OCI-LY1 (cell line): ENCODE results near the gene ABHD16A.
A peak's percentile ranks its signal among the peaks of the same experiment; 100 is the strongest.

Experiments
- H2AFZ ChIP-seq: fragments of 200-600 bp; sonication (generic), shearing (Covaris generic); 2 replicates; pipeline ENCODE4 v1.6.0; 2014; ENCODE audit warnings: antibody characterized with exemption, mild to moderate bottlenecking, low read length
- H3F3A ChIP-seq: fragments of 200-600 bp; sonication (generic), shearing (Covaris generic); 2 replicates; pipeline ENCODE4 v1.6.0; 2014; ENCODE audit warnings: mild to moderate bottlenecking, antibody characterized with exemption, low read length, moderate library complexity; ENCODE audit not compliant: insufficient read depth
- H3K27ac ChIP-seq: fragments of 200-600 bp; sonication (generic); 2 replicates; pipeline ENCODE4 v1.5.1; 2014; ENCODE audit warnings: low read length, mixed run types, mild to moderate bottlenecking, low read depth; ENCODE audit not compliant: poor library complexity, severe bottlenecking
- H3K27me3 ChIP-seq: fragments of 200-600 bp; sonication (generic); 2 replicates; pipeline ENCODE4 v1.6.0; 2014; ENCODE audit warnings: antibody characterized with exemption, mild to moderate bottlenecking, low read length, moderate library complexity; ENCODE audit not compliant: insufficient read depth
- H3K36me3 ChIP-seq: fragments of 200-600 bp; sonication (generic); 2 replicates; pipeline ENCODE4 v1.6.1; 2014; ENCODE audit warnings: mild to moderate bottlenecking, antibody characterized with exemption, low read length, moderate library complexity, mixed read lengths; ENCODE audit not compliant: insufficient read depth
- H3K4me1 ChIP-seq: fragments of 200-600 bp; sonication (generic); 2 replicates; pipeline ENCODE4 v1.5.1; 2014; ENCODE audit warnings: mild to moderate bottlenecking, low read length, moderate library complexity; ENCODE audit not compliant: insufficient read depth, severe bottlenecking
- H3K4me2 ChIP-seq: fragments of 200-600 bp; sonication (generic), shearing (Covaris generic); 2 replicates; pipeline ENCODE4 v1.6.1; 2014; ENCODE audit warnings: low read length
- H3K4me3 ChIP-seq: fragments of 200-600 bp; sonication (generic); 2 replicates; pipeline ENCODE4 v1.5.1; 2014; ENCODE audit warnings: low read length, low read depth, mild to moderate bottlenecking, mixed read lengths; ENCODE audit not compliant: poor library complexity, severe bottlenecking
- H3K79me2 ChIP-seq: fragments of 200-600 bp; shearing (Covaris generic); 2 replicates; pipeline ENCODE4 v1.6.1; 2016; ENCODE audit warnings: mixed run types, low read length, mixed read lengths; ENCODE audit not compliant: insufficient read depth
- H3K9ac ChIP-seq: fragments of 200-600 bp; sonication (generic), shearing (Covaris generic); 2 replicates; pipeline ENCODE4 v1.6.1; 2014; ENCODE audit warnings: mild to moderate bottlenecking, low read length, mixed read lengths
- H3K9me2 ChIP-seq: fragments of 200-600 bp; sonication (generic), shearing (Covaris generic); 2 replicates; pipeline ENCODE4 v1.6.1; 2014; ENCODE audit warnings: low read depth, mild to moderate bottlenecking, low read length, mixed read lengths
- H3K9me3 ChIP-seq: fragments of 200-600 bp; shearing (Covaris generic); 2 replicates; pipeline ENCODE4 v1.6.1; 2014; ENCODE audit warnings: low read length, mixed read lengths
- H4K20me1 ChIP-seq: fragments of 200-600 bp; sonication (generic), shearing (Covaris generic); 2 replicates; pipeline ENCODE4 v1.6.0; 2016; ENCODE audit warnings: mild to moderate bottlenecking, low read length; ENCODE audit not compliant: insufficient read depth
- EZH2 ChIP-seq: fragments of 200-600 bp; sonication (generic), shearing (Covaris generic); IDR thresholded peaks from 2 replicates; pipeline ENCODE4 v1.8.0; 2017; ENCODE audit warnings: borderline replicate concordance, mixed run types, mild to moderate bottlenecking, antibody characterized with exemption, low read length, moderate library complexity, mixed read lengths
- TF ChIP-seq, protein P1 (sequence below): fragments of 200-600 bp; sonication (generic), shearing (Covaris generic); IDR thresholded peaks from 2 replicates; pipeline ENCODE4 v1.5.1; 2017; ENCODE audit warnings: mild to moderate bottlenecking, antibody characterized with exemption, low read length, moderate library complexity, mixed read lengths

The ABHD16A gene

DNA sequence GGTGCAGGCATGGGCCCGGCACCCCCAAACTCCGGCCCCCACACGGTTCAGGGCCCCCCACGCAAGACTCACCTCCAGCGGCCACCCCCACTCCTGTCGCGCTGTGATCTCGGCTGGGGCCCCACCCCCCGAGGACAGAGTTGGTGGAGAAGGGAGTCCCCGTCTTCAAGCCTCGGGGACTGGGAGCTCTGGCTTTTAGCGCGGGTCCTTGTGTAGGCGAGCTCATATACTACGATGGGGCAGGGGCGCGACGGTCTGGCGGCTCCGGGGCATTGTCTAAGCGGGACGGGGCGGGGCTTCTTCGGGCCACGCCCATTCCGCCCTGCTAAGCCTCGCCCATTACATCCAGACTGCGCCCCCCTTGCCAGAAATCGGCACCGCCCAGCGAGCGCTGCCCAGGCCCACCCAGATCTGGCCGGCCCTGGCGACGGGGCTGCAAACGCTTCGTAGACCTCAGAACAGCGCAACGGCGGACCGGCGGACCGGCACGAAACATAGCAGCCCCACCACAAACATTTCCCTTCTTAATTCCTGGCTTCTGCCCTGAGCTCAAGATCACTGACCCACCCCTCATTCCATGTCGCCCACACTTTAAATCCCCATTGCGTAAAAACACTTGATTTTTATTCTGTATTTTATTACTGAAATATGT lies 27.0 kb upstream of the ABHD16A start:
- Histone ChIP-seq H2AFZ (no peak overlapping the region), H3K27ac (peak overlapping the region; percentile 42), H3K27me3 (no peaks in the 10 kb centered on the region), H3K9me3 (no peaks in the 10 kb centered on the region), H3K4me1 (peaks cover 47% of the 10 kb centered on the region), H3K4me2 (peak overlapping the region; percentile 92), H3K9me2 (no peaks in the 10 kb centered on the region), H3K4me3 (peak overlapping the region; percentile 72), H3K9ac (peak overlapping the region; percentile 64), H3K79me2 (no peaks in the 10 kb centered on the region), H3K36me3 (peaks cover 44% of the 10 kb centered on the region), H4K20me1 (no peaks in the 10 kb centered on the region), H3F3A (peaks cover 13% of the 10 kb centered on the region)
- TF ChIP-seq EZH2 = no peak
- TF ChIP-seq, protein P1, sequence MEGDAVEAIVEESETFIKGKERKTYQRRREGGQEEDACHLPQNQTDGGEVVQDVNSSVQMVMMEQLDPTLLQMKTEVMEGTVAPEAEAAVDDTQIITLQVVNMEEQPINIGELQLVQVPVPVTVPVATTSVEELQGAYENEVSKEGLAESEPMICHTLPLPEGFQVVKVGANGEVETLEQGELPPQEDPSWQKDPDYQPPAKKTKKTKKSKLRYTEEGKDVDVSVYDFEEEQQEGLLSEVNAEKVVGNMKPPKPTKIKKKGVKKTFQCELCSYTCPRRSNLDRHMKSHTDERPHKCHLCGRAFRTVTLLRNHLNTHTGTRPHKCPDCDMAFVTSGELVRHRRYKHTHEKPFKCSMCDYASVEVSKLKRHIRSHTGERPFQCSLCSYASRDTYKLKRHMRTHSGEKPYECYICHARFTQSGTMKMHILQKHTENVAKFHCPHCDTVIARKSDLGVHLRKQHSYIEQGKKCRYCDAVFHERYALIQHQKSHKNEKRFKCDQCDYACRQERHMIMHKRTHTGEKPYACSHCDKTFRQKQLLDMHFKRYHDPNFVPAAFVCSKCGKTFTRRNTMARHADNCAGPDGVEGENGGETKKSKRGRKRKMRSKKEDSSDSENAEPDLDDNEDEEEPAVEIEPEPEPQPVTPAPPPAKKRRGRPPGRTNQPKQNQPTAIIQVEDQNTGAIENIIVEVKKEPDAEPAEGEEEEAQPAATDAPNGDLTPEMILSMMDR = 0 out of 2 replicates have a peak, but pooled peaks have one; percentile 9

DNA sequence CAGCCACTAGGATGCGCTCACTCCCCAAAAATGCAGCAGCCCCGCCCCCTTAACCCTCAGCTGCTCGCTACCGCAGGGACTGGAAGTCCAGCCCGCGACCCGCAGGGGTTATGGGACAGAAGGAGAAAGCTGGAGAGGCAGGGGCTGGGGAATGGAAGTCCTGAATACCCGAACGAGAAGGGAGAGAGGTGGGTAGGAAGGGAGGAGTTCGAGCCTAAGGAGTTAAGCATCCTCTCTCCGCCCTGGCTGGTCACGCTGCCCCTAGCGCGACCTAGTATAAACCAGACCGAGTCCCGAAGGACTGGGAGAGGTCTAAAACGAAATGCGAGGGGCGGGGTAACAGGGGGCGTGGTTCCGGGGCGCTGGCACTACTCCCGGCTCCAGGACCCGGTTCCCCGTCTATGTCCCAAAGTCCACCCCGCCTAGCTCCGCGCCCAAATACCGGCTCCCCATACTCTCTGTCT lies 26.4 kb upstream of the ABHD16A start:
- Histone ChIP-seq H3K4me1 (peaks cover 41% of the 10 kb centered on the region), H3K27me3 (no peaks in the 10 kb centered on the region), H3K9ac (peak overlapping the region; percentile 64), H3K9me3 (no peaks in the 10 kb centered on the region), H3K9me2 (no peaks in the 10 kb centered on the region), H3K4me2 (peak overlapping the region; percentile 92), H4K20me1 (no peaks in the 10 kb centered on the region), H3K79me2 (no peaks in the 10 kb centered on the region), H3K4me3 (peak overlapping the region; percentile 72), H2AFZ (no peak overlapping the region), H3F3A (peaks cover 13% of the 10 kb centered on the region), H3K36me3 (peaks cover 44% of the 10 kb centered on the region), H3K27ac (peak overlapping the region; percentile 42)
- TF ChIP-seq, protein P1 = no peak; the same call in 1 of the 2 replicates
- no peak for TF ChIP-seq EZH2

DNA sequence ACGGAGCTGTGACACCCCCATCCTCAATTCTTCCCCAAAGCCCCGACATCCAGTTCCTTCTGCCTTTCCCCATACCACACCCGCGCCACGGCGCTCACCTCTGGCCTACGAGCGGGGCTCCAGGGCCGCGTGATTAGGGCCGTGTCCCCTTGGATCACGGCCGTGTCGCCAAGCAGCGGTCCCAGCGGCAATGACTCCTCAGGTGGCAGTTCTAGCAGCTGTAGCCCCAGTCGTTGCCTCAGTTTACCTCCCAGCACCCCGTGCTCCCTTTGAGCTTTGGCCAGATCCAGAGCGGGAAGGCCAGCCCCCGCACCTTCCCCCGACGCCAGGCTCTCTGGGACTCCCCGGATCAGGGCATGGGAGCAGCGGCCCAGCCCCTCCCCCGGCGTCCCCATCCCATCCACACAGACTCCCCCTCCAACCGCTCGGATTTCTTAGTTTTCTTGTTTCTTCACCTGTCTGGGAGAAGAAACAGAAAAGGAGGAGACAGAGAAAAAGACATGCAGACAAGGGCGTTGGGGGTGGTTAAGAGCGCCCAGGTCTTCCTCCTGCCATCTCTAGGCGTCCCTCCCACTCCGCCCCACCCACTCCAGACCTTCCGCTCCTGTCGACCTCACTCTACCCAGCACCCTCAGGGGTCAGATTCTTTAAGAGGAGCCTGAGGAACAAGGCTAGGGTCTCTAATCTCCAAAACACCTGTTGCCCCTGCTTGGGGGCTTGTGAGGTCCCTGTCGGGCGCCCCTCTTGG lies 25.8 kb upstream of the ABHD16A start, which contains the start of gene DDAH2:
TSS of gene DDAH2 (minus strand) at position 533 of the 748 bp plus-strand sequence. CDS start at position 395, 138 bp downstream.
- Histone ChIP-seq H3K9me3 (no peaks in the 10 kb centered on the region), H3K4me2 (peak within 1 kb of the TSS; percentile 92), H3K9me2 (no peaks in the 10 kb centered on the region), H3K27me3 (no peaks in the 10 kb centered on the region), H3K27ac (peak within 1 kb of the TSS; percentile 93), H3K4me3 (peak within 1 kb of the TSS; percentile 72), H2AFZ (no peak within 1 kb of the TSS), H3F3A (peaks cover 13% of the 10 kb centered on the region), H3K79me2 (no peaks in the 10 kb centered on the region), H3K4me1 (peaks cover 35% of the 10 kb centered on the region), H3K9ac (peak within 1 kb of the TSS; percentile 64), H3K36me3 (peaks cover 39% of the 10 kb centered on the region), H4K20me1 (no peaks in the 10 kb centered on the region)
- TF ChIP-seq EZH2 = no peak
- TF ChIP-seq, protein P1 = peak; percentile 89; the same call in 1 of the 2 replicates
